CD8-positive, alpha-beta memory T cell (primary cell): Measurements from ENCODE around the gene OR51G2. TPM values are rescaled to one million over a fixed set of nuclear protein-coding genes. Genes with fewer than 3 reads are reported as not detected.
"Not testable (repeated sequence)": the region's sequence is repeated elsewhere in the genome, so short reads cannot be mapped to it uniquely, and the experiment has no call there.

Source experiments
- CTCF ChIA-PET: fragments of 350-600 bp; sonication (Branson Sonifier 250); formaldehyde crosslinking; loops from one replicate; lab custom pipeline; 2021; ENCODE audit warnings: antibody characterized with exemption; lab: Charles Lee
- POLR2A ChIA-PET: fragments of 350-600 bp; sonication (Branson Sonifier 250); formaldehyde crosslinking; loops from one replicate; lab custom pipeline; 2021; ENCODE audit warnings: antibody characterized with exemption; lab: Charles Lee
- DNase-seq, 5 donors: peaks; one replicate each; pipeline versions ENCODE4 v3.0.0 to v3.0.0-alpha.2; 2020 to 2022; ENCODE audit warnings: mixed read lengths in 1 of 5
- H3K27ac ChIP-seq: one replicate; pipeline ENCODE4 v1.7.0; 2013; ENCODE audit warnings: low read depth, mild to moderate bottlenecking, low read length, moderate library complexity
- H3K27me3 ChIP-seq: 2 replicates; pipeline ENCODE4 v1.7.0; 2013; ENCODE audit warnings: low read length, mild to moderate bottlenecking; ENCODE audit not compliant: insufficient read depth, poor library complexity, severe bottlenecking
- H3K36me3 ChIP-seq: 2 replicates; pipeline ENCODE4 v1.7.0; 2013; ENCODE audit warnings: mild to moderate bottlenecking, low read length, moderate library complexity; ENCODE audit not compliant: insufficient read depth
- H3K4me1 ChIP-seq: 2 replicates; pipeline ENCODE4 v1.7.0; 2013; ENCODE audit warnings: mild to moderate bottlenecking, low read length, moderate library complexity; ENCODE audit not compliant: insufficient read depth
- H3K4me3 ChIP-seq: 2 replicates; pipeline ENCODE4 v1.7.0; 2013; ENCODE audit warnings: mild to moderate bottlenecking, low read length
- H3K9me3 ChIP-seq: 2 replicates; pipeline ENCODE4 v1.7.0; 2013; ENCODE audit warnings: mild to moderate bottlenecking, low read length
- H3K27ac Mint-ChIP-seq, 8 donors: one replicate each; pipeline ENCODE4 v1.8.0; 2020 to 2021; ENCODE audit warnings: mixed read lengths in 8 of 8, mild to moderate bottlenecking in 6 of 8, inconsistent platforms in 3 of 8, moderate library complexity in 3 of 8
- H3K27me3 Mint-ChIP-seq, 2 donors: one replicate each; pipeline ENCODE4 v1.8.0; 2020 to 2021; ENCODE audit warnings: mixed read lengths in 2 of 2, mild to moderate bottlenecking in 1 of 2, moderate library complexity in 1 of 2
- H3K36me3 Mint-ChIP-seq, 3 donors: one replicate each; pipeline ENCODE4 v1.8.0; 2020 to 2021; ENCODE audit warnings: mixed read lengths in 3 of 3, inconsistent platforms in 1 of 3, mild to moderate bottlenecking in 1 of 3
- H3K4me1 Mint-ChIP-seq, 3 donors: one replicate each; pipeline ENCODE4 v1.8.0; 2020 to 2021; ENCODE audit warnings: mixed read lengths in 3 of 3, inconsistent platforms in 1 of 3, mild to moderate bottlenecking in 1 of 3
- H3K4me3 Mint-ChIP-seq, 7 donors: one replicate each; pipeline ENCODE4 v1.8.0; 2020 to 2021; ENCODE audit warnings: mixed read lengths in 7 of 7, mild to moderate bottlenecking in 6 of 7, moderate library complexity in 4 of 7, inconsistent platforms in 2 of 7
- H3K9me3 Mint-ChIP-seq, 5 donors: one replicate each; pipeline ENCODE4 v1.8.0; 2020 to 2022; ENCODE audit warnings: mixed read lengths in 5 of 5, mild to moderate bottlenecking in 3 of 5, moderate library complexity in 2 of 5, inconsistent platforms in 1 of 5
- polyA plus RNA-seq: library from polyadenylated mRNA; unstranded; fragments of 300-500 nt; fragmentation: Illumina TruSeq; gene quantifications from one replicate; pipeline ENCODE4 v1.2.3, GENCODE V29; 2021
- total RNA-seq, 2 experiments: library from RNA; stranded (reverse); gene quantifications; one replicate each; pipeline ENCODE4 v1.2.3, GENCODE V29; 2021

Gene OR51G2
- total RNA-seq (not detected), polyA plus RNA-seq (not detected)

GRCh38 chr11:4919250-4919649 lies at the start of gene OR51G2:
OR51G2 (minus strand) TSS chr11:4919350; CDS start chr11:4915663, 3,687 bp downstream.
- H3K9me3 ChIP-seq = no peaks in the 10 kb centered on the region
- no peaks in the 10 kb centered on the region for H3K4me1 ChIP-seq
- no peaks in the 10 kb centered on the region for H3K27me3 ChIP-seq
- H3K36me3 ChIP-seq = no peaks in the 10 kb centered on the region
- H3K27ac ChIP-seq = no peak within 1 kb of the TSS
- H3K27ac Mint-ChIP-seq = peak within 1 kb of the TSS in 1 of 8 donors; percentile 20
- H3K36me3 Mint-ChIP-seq = no peaks in the 10 kb centered on the region
- peaks cover 0 to 3% (median 0%) of the 10 kb centered on the region in 5 donors for H3K9me3 Mint-ChIP-seq
- H3K4me1 Mint-ChIP-seq = no peaks in the 10 kb centered on the region
- CTCF ChIA-PET = no interaction called here
- POLR2A ChIA-PET = no interaction called here
- peaks cover 4 to 13% of the 10 kb centered on the region in 2 donors for H3K27me3 Mint-ChIP-seq
- no peak for DNase-seq
- no peak within 1 kb of the TSS for H3K4me3 Mint-ChIP-seq
- no peak within 1 kb of the TSS for H3K4me3 ChIP-seq

- Histone ChIP-seq H3K4me1 (no peaks in the 10 kb centered on the region), H3K4me3 (no peak overlapping the region), H3K9me3 (no peaks in the 10 kb centered on the region), H3K36me3 (no peaks in the 10 kb centered on the region), H3K27me3 (no peaks in the 10 kb centered on the region), H3K27ac (no peak overlapping the region)
- ChIA-PET POLR2A (no interaction called here), CTCF (no interaction called here)
- no peak overlapping the region for H3K27ac Mint-ChIP-seq
- H3K27me3 Mint-ChIP-seq = no peaks in the 10 kb centered on the region
- no peaks in the 10 kb centered on the region for H3K4me1 Mint-ChIP-seq
- no peaks in the 10 kb centered on the region for H3K36me3 Mint-ChIP-seq
- no peak overlapping the region for H3K4me3 Mint-ChIP-seq
- no peak for DNase-seq
- H3K9me3 Mint-ChIP-seq = peaks cover 0 to 4% (median 2%) of the 10 kb centered on the region in 5 donors
These were observed 43.7 kb upstream of the OR51G2 start for GRCh38 chr11:4962816-4963215.

GRCh38 chr11:4960877-4961276 lies 41.7 kb upstream of the OR51G2 start:
- H3K4me3 ChIP-seq = no peak overlapping the region
- Mint-ChIP-seq H3K4me1 (no peaks in the 10 kb centered on the region), H3K4me3 (no peak overlapping the region), H3K27ac (no peak overlapping the region), H3K36me3 (no peaks in the 10 kb centered on the region), H3K9me3 (peaks cover 0 to 3% (median 2%) of the 10 kb centered on the region in 5 donors), H3K27me3 (no peaks in the 10 kb centered on the region)
- ChIA-PET CTCF (no interaction called here), POLR2A (no interaction called here)
- H3K27me3 ChIP-seq = no peaks in the 10 kb centered on the region
- no peaks in the 10 kb centered on the region for H3K4me1 ChIP-seq
- no peaks in the 10 kb centered on the region for H3K36me3 ChIP-seq
- DNase-seq = no peak
- H3K27ac ChIP-seq = no peak overlapping the region
- no peaks in the 10 kb centered on the region for H3K9me3 ChIP-seq

- no peaks in the 10 kb centered on the region for H3K9me3 ChIP-seq
- Mint-ChIP-seq H3K27me3 (no peaks in the 10 kb centered on the region), H3K27ac (no peak overlapping the region), H3K9me3 (peaks cover 0 to 2% (median 0%) of the 10 kb centered on the region in 5 donors), H3K4me3 (no peak overlapping the region), H3K4me1 (no peaks in the 10 kb centered on the region), H3K36me3 (no peaks in the 10 kb centered on the region)
- no peaks in the 10 kb centered on the region for H3K4me1 ChIP-seq
- DNase-seq = no peak
- ChIA-PET POLR2A (no interaction called here), CTCF (no interaction called here)
- no peak overlapping the region for H3K27ac ChIP-seq
- H3K4me3 ChIP-seq = no peak overlapping the region
- no peaks in the 10 kb centered on the region for H3K36me3 ChIP-seq
- H3K27me3 ChIP-seq = no peaks in the 10 kb centered on the region
These were observed 38.2 kb upstream of the OR51G2 start for GRCh38 chr11:4957396-4957795.

- H3K27ac ChIP-seq, H3K4me1 Mint-ChIP-seq, H3K9me3 Mint-ChIP-seq, POLR2A ChIA-PET, H3K4me1 ChIP-seq, H3K36me3 Mint-ChIP-seq, H3K27ac Mint-ChIP-seq, H3K27me3 ChIP-seq, H3K27me3 Mint-ChIP-seq, CTCF ChIA-PET, H3K36me3 ChIP-seq, H3K9me3 ChIP-seq, DNase-seq, H3K4me3 ChIP-seq, H3K4me3 Mint-ChIP-seq: not testable (repeated sequence)
These were observed 36.5 kb upstream of the OR51G2 start, which contains the start of gene OR51A2 for GRCh38 chr11:4955613-4956012. OR51A2 (minus strand) TSS chr11:4955713; CDS start chr11:4955713, 0 bp downstream.

- Histone ChIP-seq H3K36me3 (no peaks in the 10 kb centered on the region), H3K9me3 (no peaks in the 10 kb centered on the region), H3K27me3 (no peaks in the 10 kb centered on the region), H3K4me1 (no peaks in the 10 kb centered on the region), H3K27ac (no peak within 1 kb of the TSS), H3K4me3 (no peak within 1 kb of the TSS)
- no peaks in the 10 kb centered on the region for H3K4me1 Mint-ChIP-seq
- no peaks in the 10 kb centered on the region for H3K27me3 Mint-ChIP-seq
- ChIA-PET CTCF (no interaction called here), POLR2A (no interaction called here)
- no peak within 1 kb of the TSS for H3K4me3 Mint-ChIP-seq
- DNase-seq = no peak
- no peaks in the 10 kb centered on the region for H3K36me3 Mint-ChIP-seq
- peaks cover 0 to 2% (median 0%) of the 10 kb centered on the region in 5 donors for H3K9me3 Mint-ChIP-seq
- no peak within 1 kb of the TSS for H3K27ac Mint-ChIP-seq
These were observed 28.4 kb upstream of the OR51G2 start, which contains the start of gene OR51A4 for GRCh38 chr11:4947505-4947904. OR51A4 (minus strand) TSS chr11:4947605; CDS start chr11:4947100, 505 bp downstream.

GRCh38 chr11:4936745-4937144 lies 17.6 kb upstream of the OR51G2 start:
- Mint-ChIP-seq H3K9me3 (peaks cover 0 to 2% (median 0%) of the 10 kb centered on the region in 5 donors), H3K36me3 (no peaks in the 10 kb centered on the region), H3K4me1 (no peaks in the 10 kb centered on the region), H3K4me3 (no peak overlapping the region), H3K27ac (no peak overlapping the region), H3K27me3 (no peaks in the 10 kb centered on the region)
- Histone ChIP-seq H3K27ac (no peak overlapping the region), H3K4me3 (no peak overlapping the region), H3K4me1 (no peaks in the 10 kb centered on the region), H3K9me3 (no peaks in the 10 kb centered on the region), H3K27me3 (no peaks in the 10 kb centered on the region), H3K36me3 (no peaks in the 10 kb centered on the region)
- DNase-seq = no peak
- ChIA-PET CTCF (no interaction called here), POLR2A (no interaction called here)

- Mint-ChIP-seq H3K4me3 (no peak overlapping the region), H3K36me3 (no peaks in the 10 kb centered on the region), H3K9me3 (peaks cover 0 to 2% (median 0%) of the 10 kb centered on the region in 5 donors), H3K27ac (no peak overlapping the region), H3K27me3 (peaks cover 0 to 2% of the 10 kb centered on the region in 2 donors), H3K4me1 (no peaks in the 10 kb centered on the region)
- ChIA-PET CTCF (no interaction called here), POLR2A (no interaction called here)
- Histone ChIP-seq H3K4me3 (no peak overlapping the region), H3K27me3 (no peaks in the 10 kb centered on the region), H3K9me3 (no peaks in the 10 kb centered on the region), H3K27ac (no peak overlapping the region), H3K36me3 (no peaks in the 10 kb centered on the region), H3K4me1 (no peaks in the 10 kb centered on the region)
- DNase-seq = no peak
These were observed 13.6 kb upstream of the OR51G2 start for GRCh38 chr11:4932751-4933150.
